Activated CD8-positive, alpha-beta T cell treated with anti-CD3 and anti-CD28 coated beads for 36 hours (primary cell): Measurements from ENCODE around the gene BLOC1S3. TPM values are rescaled to one million over a fixed set of nuclear protein-coding genes. Genes with fewer than 3 reads are reported as not detected.

Experiments used
- ATAC-seq: fragments of 200-7000 bp; cut with Tn5 transposase; one replicate; pipeline ENCODE4 v1.10.0; 2021; ENCODE audit warnings: mild to moderate bottlenecking, moderate library complexity
- CTCF ChIA-PET: fragments of 350-600 bp; sonication (Branson Sonifier 250); formaldehyde crosslinking; loops from one replicate; lab custom pipeline; 2021; ENCODE audit warnings: antibody characterized with exemption; lab: Charles Lee
- POLR2A ChIA-PET: fragments of 350-600 bp; sonication (Branson Sonifier 250); formaldehyde crosslinking; loops from one replicate; lab custom pipeline; 2021; ENCODE audit warnings: antibody characterized with exemption; lab: Charles Lee
- DNase-seq: peaks from one replicate; pipeline ENCODE4 v3.0.0-alpha.2; 2020
- H3K27ac Mint-ChIP-seq: one replicate; pipeline ENCODE4 v1.8.0; 2021; ENCODE audit warnings: mild to moderate bottlenecking, mixed read lengths
- H3K27me3 Mint-ChIP-seq: one replicate; pipeline ENCODE4 v1.8.0; 2021; ENCODE audit warnings: mixed read lengths
- H3K36me3 Mint-ChIP-seq: one replicate; pipeline ENCODE4 v1.8.0; 2021; ENCODE audit warnings: low read depth, mixed read lengths
- H3K4me1 Mint-ChIP-seq: one replicate; pipeline ENCODE4 v1.8.0; 2021; ENCODE audit warnings: low read depth, mixed read lengths
- H3K4me3 Mint-ChIP-seq: one replicate; pipeline ENCODE4 v1.8.0; 2021; ENCODE audit warnings: mild to moderate bottlenecking, moderate library complexity, mixed read lengths
- H3K9me3 Mint-ChIP-seq: one replicate; pipeline ENCODE4 v1.8.0; 2021; ENCODE audit warnings: mixed read lengths
- CTCF ChIP-seq: fragments of 200-600 bp; IDR thresholded peaks from one replicate; pipeline ENCODE4 v1.8.0; 2022; ENCODE audit warnings: antibody characterized with exemption, mild to moderate bottlenecking
- intact Hi-C: fragments of 100-400 bp; cut with micrococcal nuclease; formaldehyde crosslinking; loops from one replicate; pipeline ENCODE4 v1.10.0; 2022
- total RNA-seq, 2 experiments: library from RNA; stranded (reverse); gene quantifications; one replicate each; pipeline ENCODE4 v1.2.3, GENCODE V29; 2021

The BLOC1S3 gene
- total RNA-seq, 2 experiments from 2014 or later: 8.9 to 10.8 TPM

GRCh38 chr19:45177817-45178261 lies 745 bp upstream of the BLOC1S3 start, which contains the start of gene TRAPPC6A:
TRAPPC6A (minus strand) TSS chr19:45178237; CDS start chr19:45178218, 19 bp downstream.
- peak within 1 kb of the TSS; percentile 91 for H3K27ac Mint-ChIP-seq
- no peaks in the 10 kb centered on the region for H3K27me3 Mint-ChIP-seq
- POLR2A ChIA-PET: interaction anchor here (0.7 to 1.8 kb wide), 13 partner anchors 8 to 177 kb away, joined by 3 to 10 read pairs (median 3); partner anchors contain the start of gene PPP1R37
- DNase-seq (no peak), ATAC-seq (peak; percentile 1)
- no peaks in the 10 kb centered on the region for H3K9me3 Mint-ChIP-seq
- intact Hi-C loops: no loop called here
- TF ChIP-seq CTCF: no peak
- peaks cover 4% of the 10 kb centered on the region for H3K36me3 Mint-ChIP-seq
- peak within 1 kb of the TSS; percentile 82 for H3K4me3 Mint-ChIP-seq
- CTCF ChIA-PET: interaction anchor here (0.7 to 2.6 kb wide), 12 partner anchors 8 to 307 kb away, joined by 3 to 10 read pairs (median 4); partner anchors contain the start of genes CLPTM1 and GEMIN7
- H3K4me1 Mint-ChIP-seq: peaks cover 34% of the 10 kb centered on the region

DNA sequence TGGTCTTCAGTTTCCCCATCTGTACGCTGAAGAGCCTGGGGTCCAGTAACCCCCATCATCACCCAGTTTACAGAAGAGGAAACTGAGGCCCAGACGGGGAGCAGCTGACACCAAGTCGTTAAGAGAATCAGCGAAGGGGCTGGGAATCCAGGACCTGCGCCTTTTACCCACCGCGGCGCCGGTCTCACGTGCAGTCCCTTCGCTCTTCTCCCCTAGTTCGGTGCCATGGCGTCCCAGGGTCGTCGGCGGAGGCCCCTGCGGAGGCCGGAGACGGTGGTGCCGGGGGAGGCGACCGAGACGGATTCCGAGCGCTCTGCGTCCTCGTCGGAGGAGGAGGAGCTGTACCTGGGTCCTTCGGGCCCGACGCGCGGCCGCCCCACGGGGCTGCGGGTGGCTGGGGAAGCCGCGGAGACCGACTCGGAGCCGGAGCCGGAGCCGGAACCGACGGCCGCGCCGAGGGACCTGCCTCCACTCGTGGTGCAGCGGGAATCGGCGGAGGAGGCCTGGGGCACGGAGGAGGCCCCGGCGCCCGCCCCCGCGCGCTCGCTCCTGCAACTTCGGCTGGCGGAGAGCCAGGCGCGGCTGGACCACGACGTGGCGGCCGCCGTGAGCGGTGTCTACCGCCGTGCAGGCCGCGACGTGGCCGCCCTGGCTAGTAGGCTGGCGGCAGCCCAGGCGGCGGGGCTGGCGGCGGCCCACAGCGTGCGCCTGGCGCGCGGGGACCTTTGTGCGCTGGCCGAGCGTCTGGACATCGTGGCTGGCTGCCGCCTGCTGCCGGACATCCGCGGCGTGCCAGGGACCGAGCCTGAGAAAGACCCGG lies 698 bp downstream of the BLOC1S3 start:
- H3K27me3 Mint-ChIP-seq: no peaks in the 10 kb centered on the region
- CTCF ChIA-PET: interaction anchor here (0.6 to 2.6 kb wide), 15 partner anchors 8 to 684 kb away, joined by 3 to 10 read pairs (median 5); partner anchors contain the start of genes GEMIN7 and SYMPK
- peaks cover 4% of the 10 kb centered on the region for H3K36me3 Mint-ChIP-seq
- peak overlapping the region; percentile 91 for H3K27ac Mint-ChIP-seq
- POLR2A ChIA-PET: interaction anchor here (0.6 to 1.8 kb wide), 9 partner anchors 9 to 179 kb away, joined by 3 to 10 read pairs (median 3); partner anchors contain the start of gene PPP1R37
- no peak for TF ChIP-seq CTCF
- ATAC-seq (no peak), DNase-seq (peak; percentile 64)
- intact Hi-C loops: no loop called here
- peaks cover 24% of the 10 kb centered on the region for H3K4me1 Mint-ChIP-seq
- H3K9me3 Mint-ChIP-seq: no peaks in the 10 kb centered on the region
- H3K4me3 Mint-ChIP-seq: peak overlapping the region; percentile 82

GRCh38 chr19:45179892-45180370 lies 1.3 kb downstream of the BLOC1S3 start:
- DNase-seq (no peak), ATAC-seq (no peak)
- H3K4me1 Mint-ChIP-seq: peaks cover 24% of the 10 kb centered on the region
- intact Hi-C loops: no loop called here
- H3K27me3 Mint-ChIP-seq: no peaks in the 10 kb centered on the region
- ChIA-PET POLR2A (interaction anchor here (1.0 kb wide), 1 partner anchor 9 kb away, joined by 3 read pairs; no protein-coding TSS in a partner anchor), CTCF (interaction anchor here (1.0 to 2.6 kb wide), 5 partner anchors 15 to 158 kb away, joined by 3 to 7 read pairs (median 5); no protein-coding TSS in a partner anchor)
- H3K36me3 Mint-ChIP-seq: peaks cover 4% of the 10 kb centered on the region
- H3K27ac Mint-ChIP-seq: peak overlapping the region; percentile 61
- H3K4me3 Mint-ChIP-seq: peak overlapping the region; percentile 82
- no peaks in the 10 kb centered on the region for H3K9me3 Mint-ChIP-seq
- no peak for TF ChIP-seq CTCF

GRCh38 chr19:45180936-45181335 lies 2.4 kb downstream of the BLOC1S3 start:
- DNase-seq: no peak
- H3K4me1 Mint-ChIP-seq: peaks cover 21% of the 10 kb centered on the region
- peak overlapping the region; percentile 82 for H3K4me3 Mint-ChIP-seq
- peak overlapping the region; percentile 65 for H3K27ac Mint-ChIP-seq
- H3K9me3 Mint-ChIP-seq: no peaks in the 10 kb centered on the region
- no peak for ATAC-seq
- no peaks in the 10 kb centered on the region for H3K27me3 Mint-ChIP-seq
- TF ChIP-seq CTCF: no peak
- ChIA-PET CTCF (interaction anchor here (1.0 to 1.5 kb wide), 2 partner anchors 37 to 157 kb away, joined by 3 to 4 read pairs; no protein-coding TSS in a partner anchor), POLR2A (interaction anchor here (1.0 kb wide), 1 partner anchor 10 kb away, joined by 3 read pairs; no protein-coding TSS in a partner anchor)
- peaks cover 4% of the 10 kb centered on the region for H3K36me3 Mint-ChIP-seq
- intact Hi-C loops: no loop called here
